ENCODE measurements around the gene LIME1. TPM values are rescaled to one million over a fixed set of nuclear protein-coding genes. Genes with fewer than 3 reads are reported as not detected.
A peak's percentile ranks its signal among the peaks of the same experiment; 100 is the strongest.

LIME1 gene
- polyA plus RNA-seq, 3 donors, result 0.39 to 8.8 (median 0.62) TPM

DNA sequence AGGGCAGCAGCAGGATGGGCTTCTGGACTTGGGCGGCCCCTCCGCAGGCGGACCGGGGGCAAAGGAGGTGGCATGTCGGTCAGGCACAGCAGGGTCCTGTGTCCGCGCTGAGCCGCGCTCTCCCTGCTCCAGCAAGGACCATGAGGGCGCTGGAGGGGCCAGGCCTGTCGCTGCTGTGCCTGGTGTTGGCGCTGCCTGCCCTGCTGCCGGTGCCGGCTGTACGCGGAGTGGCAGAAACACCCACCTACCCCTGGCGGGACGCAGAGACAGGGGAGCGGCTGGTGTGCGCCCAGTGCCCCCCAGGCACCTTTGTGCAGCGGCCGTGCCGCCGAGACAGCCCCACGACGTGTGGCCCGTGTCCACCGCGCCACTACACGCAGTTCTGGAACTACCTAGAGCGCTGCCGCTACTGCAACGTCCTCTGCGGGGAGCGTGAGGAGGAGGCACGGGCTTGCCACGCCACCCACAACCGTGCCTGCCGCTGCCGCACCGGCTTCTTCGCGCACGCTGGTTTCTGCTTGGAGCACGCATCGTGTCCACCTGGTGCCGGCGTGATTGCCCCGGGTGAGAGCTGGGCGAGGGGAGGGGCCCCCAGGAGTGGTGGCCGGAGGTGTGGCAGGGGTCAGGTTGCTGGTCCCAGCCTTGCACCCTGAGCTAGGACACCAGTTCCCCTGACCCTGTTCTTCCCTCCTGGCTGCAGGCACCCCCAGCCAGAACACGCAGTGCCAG is 39.7 kb upstream of the LIME1 start, which contains the start of gene TNFRSF6B:
TSS of gene TNFRSF6B (plus strand) at position 25 of the 729 bp plus-strand sequence. CDS start at position 141, 116 bp downstream.
- H3K4me3 Mint-ChIP-seq, result peak within 1 kb of the TSS in 1 of 2 donors; percentile 57
- Histone ChIP-seq H3K4me2 (replicated peaks; ENCODE audit: extremely low read depth, low read length, poor library complexity, severe bottlenecking) (peak within 1 kb of the TSS; percentile 22), H3K27ac (ENCODE audit: low read depth in 1 of 2, low read length in 2 of 2) (no peak within 1 kb of the TSS), H2AFZ (ENCODE audit: insufficient read depth, low read depth, low read length, poor library complexity, severe bottlenecking) (no peak within 1 kb of the TSS), H3K4me1 (ENCODE audit: control insufficient read depth in 1 of 2, insufficient read depth in 2 of 2, low read length in 2 of 2) (peaks cover 16% of the 10 kb centered on the region in 2 donors), H3K9me3 (replicated peaks in 1 of 2; ENCODE audit: control insufficient read depth in 1 of 2, insufficient read depth in 1 of 2, low read length in 2 of 2) (no peaks in the 10 kb centered on the region), H3K27me3 (ENCODE audit: control insufficient read depth in 2 of 2, insufficient read depth in 2 of 2, low read length in 2 of 2) (peaks cover 0 to 12% of the 10 kb centered on the region in 2 donors), H3K79me2 (ENCODE audit: insufficient read depth, low read length) (no peaks in the 10 kb centered on the region), H3K9ac (ENCODE audit: insufficient read depth, low read length, poor library complexity, severe bottlenecking) (no peak within 1 kb of the TSS), H3K4me3 (replicated peaks in 1 of 3; ENCODE audit: low read depth in 2 of 3, low read length in 3 of 3) (no peak within 1 kb of the TSS), H3K36me3 (replicated peaks in 1 of 2; ENCODE audit: control insufficient read depth in 1 of 2, insufficient read depth in 2 of 2, low read length in 2 of 2) (peaks cover 0 to 9% of the 10 kb centered on the region in 2 donors), H4K20me1 (ENCODE audit: insufficient read depth, low read length) (peaks cover 46% of the 10 kb centered on the region)
- no peak for DNase-seq
- peaks cover 5 to 11% of the 10 kb centered on the region in 2 donors for H3K36me3 Mint-ChIP-seq
- TF ChIP-seq, protein P1, sequence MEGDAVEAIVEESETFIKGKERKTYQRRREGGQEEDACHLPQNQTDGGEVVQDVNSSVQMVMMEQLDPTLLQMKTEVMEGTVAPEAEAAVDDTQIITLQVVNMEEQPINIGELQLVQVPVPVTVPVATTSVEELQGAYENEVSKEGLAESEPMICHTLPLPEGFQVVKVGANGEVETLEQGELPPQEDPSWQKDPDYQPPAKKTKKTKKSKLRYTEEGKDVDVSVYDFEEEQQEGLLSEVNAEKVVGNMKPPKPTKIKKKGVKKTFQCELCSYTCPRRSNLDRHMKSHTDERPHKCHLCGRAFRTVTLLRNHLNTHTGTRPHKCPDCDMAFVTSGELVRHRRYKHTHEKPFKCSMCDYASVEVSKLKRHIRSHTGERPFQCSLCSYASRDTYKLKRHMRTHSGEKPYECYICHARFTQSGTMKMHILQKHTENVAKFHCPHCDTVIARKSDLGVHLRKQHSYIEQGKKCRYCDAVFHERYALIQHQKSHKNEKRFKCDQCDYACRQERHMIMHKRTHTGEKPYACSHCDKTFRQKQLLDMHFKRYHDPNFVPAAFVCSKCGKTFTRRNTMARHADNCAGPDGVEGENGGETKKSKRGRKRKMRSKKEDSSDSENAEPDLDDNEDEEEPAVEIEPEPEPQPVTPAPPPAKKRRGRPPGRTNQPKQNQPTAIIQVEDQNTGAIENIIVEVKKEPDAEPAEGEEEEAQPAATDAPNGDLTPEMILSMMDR (IDR thresholded peaks at IDR 0.05), result no peak
- intact Hi-C loops (cut with micrococcal nuclease), result no loop called here
- H3K4me1 Mint-ChIP-seq, result peaks cover 16% of the 10 kb centered on the region
- WGBS (ENCODE audit: insufficient coverage), result 3% methylated on average over 51 of the region's 52 CpGs
- no peaks in the 10 kb centered on the region for H3K9me3 Mint-ChIP-seq
- peaks cover 2 to 21% (median 3%) of the 10 kb centered on the region in 3 donors for H3K27me3 Mint-ChIP-seq (ENCODE audit: low read depth in 3 of 3)
- H3K27ac Mint-ChIP-seq, result no peak within 1 kb of the TSS

DNA sequence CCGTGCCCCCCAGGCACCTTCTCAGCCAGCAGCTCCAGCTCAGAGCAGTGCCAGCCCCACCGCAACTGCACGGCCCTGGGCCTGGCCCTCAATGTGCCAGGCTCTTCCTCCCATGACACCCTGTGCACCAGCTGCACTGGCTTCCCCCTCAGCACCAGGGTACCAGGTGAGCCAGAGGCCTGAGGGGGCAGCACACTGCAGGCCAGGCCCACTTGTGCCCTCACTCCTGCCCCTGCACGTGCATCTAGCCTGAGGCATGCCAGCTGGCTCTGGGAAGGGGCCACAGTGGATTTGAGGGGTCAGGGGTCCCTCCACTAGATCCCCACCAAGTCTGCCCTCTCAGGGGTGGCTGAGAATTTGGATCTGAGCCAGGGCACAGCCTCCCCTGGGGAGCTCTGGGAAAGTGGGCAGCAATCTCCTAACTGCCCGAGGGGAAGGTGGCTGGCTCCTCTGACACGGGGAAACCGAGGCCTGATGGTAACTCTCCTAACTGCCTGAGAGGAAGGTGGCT is 39.1 kb upstream of the LIME1 start:
- Histone ChIP-seq H3K27me3 (ENCODE audit: control insufficient read depth in 2 of 2, insufficient read depth in 2 of 2, low read length in 2 of 2) (peaks cover 0 to 12% of the 10 kb centered on the region in 2 donors), H2AFZ (ENCODE audit: insufficient read depth, low read depth, low read length, poor library complexity, severe bottlenecking) (no peak overlapping the region), H3K4me3 (replicated peaks in 1 of 3; ENCODE audit: low read depth in 2 of 3, low read length in 3 of 3) (no peak overlapping the region), H3K79me2 (ENCODE audit: insufficient read depth, low read length) (no peaks in the 10 kb centered on the region), H3K9ac (ENCODE audit: insufficient read depth, low read length, poor library complexity, severe bottlenecking) (no peak overlapping the region), H3K36me3 (replicated peaks in 1 of 2; ENCODE audit: control insufficient read depth in 1 of 2, insufficient read depth in 2 of 2, low read length in 2 of 2) (peaks cover 0 to 9% of the 10 kb centered on the region in 2 donors), H3K27ac (ENCODE audit: low read depth in 1 of 2, low read length in 2 of 2) (no peak overlapping the region), H4K20me1 (ENCODE audit: insufficient read depth, low read length) (peaks cover 52% of the 10 kb centered on the region), H3K4me2 (replicated peaks; ENCODE audit: extremely low read depth, low read length, poor library complexity, severe bottlenecking) (no peak overlapping the region), H3K4me1 (ENCODE audit: control insufficient read depth in 1 of 2, insufficient read depth in 2 of 2, low read length in 2 of 2) (peaks cover 16% of the 10 kb centered on the region in 2 donors), H3K9me3 (replicated peaks in 1 of 2; ENCODE audit: control insufficient read depth in 1 of 2, insufficient read depth in 1 of 2, low read length in 2 of 2) (no peaks in the 10 kb centered on the region)
- WGBS (ENCODE audit: insufficient coverage), result 55% methylated on average over 5 of the region's 7 CpGs
- TF ChIP-seq, protein P1 (IDR thresholded peaks at IDR 0.05), result no peak
- intact Hi-C loops (cut with micrococcal nuclease), result no loop called here
- Mint-ChIP-seq H3K27ac (no peak overlapping the region), H3K36me3 (peaks cover 5 to 9% of the 10 kb centered on the region in 2 donors), H3K9me3 (no peaks in the 10 kb centered on the region), H3K4me3 (peak overlapping the region in 1 of 2 donors; percentile 57), H3K4me1 (peaks cover 16% of the 10 kb centered on the region), H3K27me3 (ENCODE audit: low read depth in 3 of 3) (peaks cover 2 to 21% (median 3%) of the 10 kb centered on the region in 3 donors)
- peak in 1 of 3 donors; percentile 3 for DNase-seq
